ENCODE data around the gene PRUNE2.

DNA sequence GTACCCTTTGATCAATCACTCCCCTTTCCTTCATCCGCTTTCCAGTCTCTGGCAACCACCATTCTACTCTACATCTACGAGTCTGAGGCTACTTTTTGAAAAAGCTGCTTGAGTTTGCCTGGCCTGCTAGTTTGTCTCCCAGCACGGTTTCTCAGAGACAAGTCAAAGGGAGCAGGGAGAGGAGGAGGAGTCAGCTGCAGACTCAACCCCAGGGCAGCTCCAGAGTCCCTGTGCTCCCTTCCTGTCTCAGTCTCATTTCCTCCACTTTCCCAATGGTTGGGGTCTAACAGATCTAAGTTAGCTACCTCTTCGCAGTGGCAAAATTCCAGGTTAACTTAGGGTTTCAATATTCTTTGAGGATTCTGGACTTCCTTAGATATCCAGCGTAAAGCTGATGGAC is 221.7 kb downstream of the PRUNE2 start:
- no peak for TF ChIP-seq POLR2A (IDR thresholded peaks at IDR 0.05)
- TF ChIP-seq, protein P1, sequence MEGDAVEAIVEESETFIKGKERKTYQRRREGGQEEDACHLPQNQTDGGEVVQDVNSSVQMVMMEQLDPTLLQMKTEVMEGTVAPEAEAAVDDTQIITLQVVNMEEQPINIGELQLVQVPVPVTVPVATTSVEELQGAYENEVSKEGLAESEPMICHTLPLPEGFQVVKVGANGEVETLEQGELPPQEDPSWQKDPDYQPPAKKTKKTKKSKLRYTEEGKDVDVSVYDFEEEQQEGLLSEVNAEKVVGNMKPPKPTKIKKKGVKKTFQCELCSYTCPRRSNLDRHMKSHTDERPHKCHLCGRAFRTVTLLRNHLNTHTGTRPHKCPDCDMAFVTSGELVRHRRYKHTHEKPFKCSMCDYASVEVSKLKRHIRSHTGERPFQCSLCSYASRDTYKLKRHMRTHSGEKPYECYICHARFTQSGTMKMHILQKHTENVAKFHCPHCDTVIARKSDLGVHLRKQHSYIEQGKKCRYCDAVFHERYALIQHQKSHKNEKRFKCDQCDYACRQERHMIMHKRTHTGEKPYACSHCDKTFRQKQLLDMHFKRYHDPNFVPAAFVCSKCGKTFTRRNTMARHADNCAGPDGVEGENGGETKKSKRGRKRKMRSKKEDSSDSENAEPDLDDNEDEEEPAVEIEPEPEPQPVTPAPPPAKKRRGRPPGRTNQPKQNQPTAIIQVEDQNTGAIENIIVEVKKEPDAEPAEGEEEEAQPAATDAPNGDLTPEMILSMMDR (IDR thresholded peaks at IDR 0.05), result no peak
